Thyroid gland (tissue), 4 donors: ENCODE measurements around the gene PSKH1. TPM values are rescaled to one million over a fixed set of nuclear protein-coding genes. Genes with fewer than 3 reads are reported as not detected.

Experiments
- DNase-seq, 2 donors: peaks; one replicate each; pipeline ENCODE4 v3.0.0-alpha.2; 2019
- H3K27ac ChIP-seq, 3 donors: fragments of 200-600 bp; sonication (generic); 1 replicate in 2 of 3; 2 replicates in 1 of 3; pipeline ENCODE4 v1.5.1; 2016 to 2019; ENCODE audit warnings: mild to moderate bottlenecking in 1 of 3, moderate library complexity in 1 of 3
- H3K27me3 ChIP-seq: fragments of 200-600 bp; sonication (generic); one replicate; pipeline ENCODE4 v1.5.1; 2019
- H3K36me3 ChIP-seq, 2 donors: fragments of 200-600 bp; sonication (generic); one replicate each; pipeline ENCODE4 v1.5.1; 2016 to 2019
- H3K4me1 ChIP-seq, 2 donors: fragments of 200-600 bp; sonication (generic); one replicate each; pipeline ENCODE4 v1.5.1; 2017 to 2019
- H3K4me3 ChIP-seq, 3 donors: fragments of 200-600 bp; sonication (generic); replicated peaks in 1 of 3; 1 replicate in 2 of 3; 2 replicates in 1 of 3; pipeline ENCODE4 v1.5.1; 2016; ENCODE audit warnings: mild to moderate bottlenecking in 1 of 3
- H3K9me3 ChIP-seq: fragments of 200-600 bp; sonication (generic); one replicate; pipeline ENCODE4 v1.5.1; 2017
- POLR2A ChIP-seq, 2 donors: fragments of 450-650 bp; IDR thresholded peaks; one replicate each; pipeline ENCODE4 v1.6.1; 2017; ENCODE audit warnings: antibody characterized with exemption in 2 of 2, mild to moderate bottlenecking in 2 of 2, moderate library complexity in 1 of 2
- WGBS, 2 donors: methylation state at CpG; one replicate each; pipeline ENCODE4 v1.1.5; 2017; 5-methylcytosine and 5-hydroxymethylcytosine counted together
- intact Hi-C: fragments of 100-400 bp; cut with DNase I; formaldehyde crosslinking; loops from one replicate; pipeline ENCODE4 v1.15.1; 2023
- total RNA-seq, 4 donors: library from RNA; depleted of rRNA; stranded (reverse); fragments of >200 nt; gene quantifications; one replicate each; pipeline ENCODE4 v1.2.3, GENCODE V29; 2016
- TF ChIP-seq, protein P1 (sequence below), 6 experiments: fragments of 200-600 bp in 3 of 6; fragments of 450-650 bp in 3 of 6; sonication (generic) in 3 of 6; IDR thresholded peaks; one replicate each; pipeline ENCODE4 v1.5.1; 2016 to 2019; ENCODE audit warnings: antibody characterized with exemption in 6 of 6, mild to moderate bottlenecking in 2 of 6, inconsistent platforms in 1 of 6, moderate library complexity in 1 of 6

Gene PSKH1
- total RNA-seq, 4 donors from 2014 or later: 20.3 to 35.7 (median 28.8) TPM

DNA sequence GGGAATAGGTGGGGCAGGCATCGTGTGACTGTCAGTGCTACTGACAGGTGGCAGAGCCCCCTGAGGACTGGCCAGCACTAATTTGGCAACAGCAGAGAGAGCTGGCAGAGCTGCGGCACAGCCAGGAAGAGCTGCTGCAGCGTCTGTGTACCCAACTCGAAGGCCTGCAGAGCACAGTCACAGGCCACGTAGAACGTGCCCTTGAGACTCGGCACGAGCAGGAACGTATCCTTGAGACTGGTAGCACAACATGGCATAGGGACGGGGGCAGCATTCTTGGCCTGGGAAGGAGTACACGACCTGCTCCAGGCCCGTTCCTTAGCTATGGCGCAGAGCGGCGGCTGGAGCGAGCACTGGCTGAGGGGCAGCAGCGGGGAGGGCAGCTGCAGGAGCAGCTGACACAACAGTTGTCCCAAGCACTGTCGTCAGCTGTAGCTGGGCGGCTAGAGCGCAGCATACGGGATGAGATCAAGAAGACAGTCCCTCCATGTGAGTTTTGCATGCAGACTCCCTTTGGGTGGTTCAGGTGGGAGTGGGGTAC, 11.4 kb upstream of the PSKH1 start:
- Histone ChIP-seq H3K4me1 (peaks cover 0 to 4% of the 10 kb centered on the region in 2 donors), H3K4me3 (no peak overlapping the region), H3K9me3 (no peaks in the 10 kb centered on the region), H3K36me3 (peaks cover 58 to 77% of the 10 kb centered on the region in 2 donors), H3K27me3 (no peaks in the 10 kb centered on the region), H3K27ac (no peak overlapping the region)
- intact Hi-C loops: loop anchor here (5.0 kb wide), 2 partner anchors 46 to 161 kb away; no protein-coding TSS in a partner anchor
- 94 to 95% methylated on average over 13 to 20 of the region's 21 CpGs for WGBS, 2 donors
- TF ChIP-seq, protein P1, sequence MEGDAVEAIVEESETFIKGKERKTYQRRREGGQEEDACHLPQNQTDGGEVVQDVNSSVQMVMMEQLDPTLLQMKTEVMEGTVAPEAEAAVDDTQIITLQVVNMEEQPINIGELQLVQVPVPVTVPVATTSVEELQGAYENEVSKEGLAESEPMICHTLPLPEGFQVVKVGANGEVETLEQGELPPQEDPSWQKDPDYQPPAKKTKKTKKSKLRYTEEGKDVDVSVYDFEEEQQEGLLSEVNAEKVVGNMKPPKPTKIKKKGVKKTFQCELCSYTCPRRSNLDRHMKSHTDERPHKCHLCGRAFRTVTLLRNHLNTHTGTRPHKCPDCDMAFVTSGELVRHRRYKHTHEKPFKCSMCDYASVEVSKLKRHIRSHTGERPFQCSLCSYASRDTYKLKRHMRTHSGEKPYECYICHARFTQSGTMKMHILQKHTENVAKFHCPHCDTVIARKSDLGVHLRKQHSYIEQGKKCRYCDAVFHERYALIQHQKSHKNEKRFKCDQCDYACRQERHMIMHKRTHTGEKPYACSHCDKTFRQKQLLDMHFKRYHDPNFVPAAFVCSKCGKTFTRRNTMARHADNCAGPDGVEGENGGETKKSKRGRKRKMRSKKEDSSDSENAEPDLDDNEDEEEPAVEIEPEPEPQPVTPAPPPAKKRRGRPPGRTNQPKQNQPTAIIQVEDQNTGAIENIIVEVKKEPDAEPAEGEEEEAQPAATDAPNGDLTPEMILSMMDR (IDR thresholded peaks at IDR 0.05): no peak
- no peak for TF ChIP-seq POLR2A (IDR thresholded peaks at IDR 0.05)
- DNase-seq: no peak

DNA sequence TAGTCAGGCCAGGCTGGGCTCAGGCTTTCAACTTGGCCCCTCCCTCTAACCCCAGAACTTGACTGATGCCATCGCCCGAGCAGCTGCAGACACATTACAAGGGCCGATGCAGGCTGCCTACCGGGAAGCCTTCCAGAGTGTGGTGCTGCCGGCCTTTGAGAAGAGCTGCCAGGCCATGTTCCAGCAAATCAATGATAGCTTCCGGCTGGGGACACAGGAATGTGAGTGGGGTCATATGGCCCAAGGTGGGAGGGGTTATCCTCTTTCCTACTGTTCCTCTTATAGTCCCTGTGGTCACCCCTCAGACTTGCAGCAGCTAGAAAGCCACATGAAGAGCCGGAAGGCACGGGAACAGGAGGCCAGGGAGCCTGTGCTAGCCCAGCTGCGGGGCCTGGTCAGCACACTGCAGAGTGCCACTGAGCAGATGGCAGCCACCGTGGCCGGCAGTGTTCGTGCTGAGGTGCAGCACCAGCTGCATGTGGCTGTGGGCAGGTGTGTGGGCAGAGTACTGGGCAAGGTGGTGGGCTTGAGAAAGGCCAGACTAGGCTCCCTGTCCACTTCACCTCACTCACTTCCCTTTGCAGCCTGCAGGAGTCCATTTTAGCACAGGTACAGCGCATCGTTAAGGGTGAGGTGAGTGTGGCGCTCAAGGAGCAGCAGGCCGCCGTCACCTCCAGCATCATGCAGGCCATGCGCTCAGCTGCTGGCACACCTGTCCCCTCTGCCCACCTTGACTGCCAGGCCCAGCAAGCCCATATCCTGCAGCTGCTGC, 10.5 kb upstream of the PSKH1 start:
- 85 to 86% methylated on average over 15 to 17 of the region's 18 CpGs for WGBS, 2 donors
- Histone ChIP-seq H3K36me3 (peaks cover 50 to 69% of the 10 kb centered on the region in 2 donors), H3K4me3 (no peak overlapping the region), H3K4me1 (peaks cover 0 to 4% of the 10 kb centered on the region in 2 donors), H3K9me3 (no peaks in the 10 kb centered on the region), H3K27me3 (no peaks in the 10 kb centered on the region), H3K27ac (no peak overlapping the region)
- intact Hi-C loops: loop anchor here (5.0 kb wide), 2 partner anchors 45 to 160 kb away; no protein-coding TSS in a partner anchor
- DNase-seq: no peak
- no peak for TF ChIP-seq POLR2A (IDR thresholded peaks at IDR 0.05)
- TF ChIP-seq, protein P1 (IDR thresholded peaks at IDR 0.05): no peak

DNA sequence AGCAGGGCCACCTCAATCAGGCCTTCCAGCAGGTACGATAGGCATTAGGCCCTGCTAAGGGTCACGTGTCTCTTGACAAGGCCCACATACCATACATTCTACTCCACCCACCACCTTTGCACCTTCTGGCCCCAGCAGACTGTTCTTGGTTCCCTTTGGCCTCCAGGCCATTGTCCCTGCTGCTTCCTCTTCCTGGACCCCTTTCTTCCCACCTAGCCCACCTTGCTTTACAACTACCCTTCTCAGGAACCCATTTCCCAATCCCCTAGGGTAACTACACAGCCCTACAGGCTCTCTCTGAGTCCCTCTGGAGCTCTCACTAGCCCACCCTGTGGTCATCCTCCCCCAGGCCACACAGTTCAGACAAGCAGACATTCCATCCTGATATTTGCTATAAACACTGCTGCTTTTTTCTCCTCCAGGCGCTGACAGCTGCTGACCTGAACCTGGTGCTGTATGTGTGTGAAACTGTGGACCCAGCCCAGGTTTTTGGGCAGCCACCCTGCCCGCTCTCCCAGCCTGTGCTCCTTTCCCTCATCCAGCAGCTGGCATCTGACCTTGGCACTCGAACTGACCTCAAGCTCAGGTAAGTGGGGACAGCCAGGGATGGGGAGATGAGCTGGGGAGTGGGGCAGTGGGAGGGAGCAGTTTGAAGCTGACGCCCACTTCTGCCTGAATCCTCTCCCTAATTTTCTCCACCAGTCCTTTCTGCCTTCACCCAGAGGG, 9.7 kb upstream of the PSKH1 start:
- no peak for DNase-seq
- WGBS, 2 donors: 77 to 83% methylated on average over 6 of the region's 6 CpGs
- no peak overlapping the region for H3K4me3 ChIP-seq
- H3K27me3 ChIP-seq: no peaks in the 10 kb centered on the region
- H3K4me1 ChIP-seq: peaks cover 0 to 4% of the 10 kb centered on the region in 2 donors
- H3K36me3 ChIP-seq: peaks cover 43 to 61% of the 10 kb centered on the region in 2 donors
- no peak overlapping the region for H3K27ac ChIP-seq
- TF ChIP-seq POLR2A (IDR thresholded peaks at IDR 0.05): no peak
- TF ChIP-seq, protein P1 (IDR thresholded peaks at IDR 0.05): peak in 1 of 6 experiments; percentile 88
- intact Hi-C loops: loop anchor here (5.0 kb wide), 2 partner anchors 44 to 159 kb away; no protein-coding TSS in a partner anchor
- H3K9me3 ChIP-seq: no peaks in the 10 kb centered on the region

DNA sequence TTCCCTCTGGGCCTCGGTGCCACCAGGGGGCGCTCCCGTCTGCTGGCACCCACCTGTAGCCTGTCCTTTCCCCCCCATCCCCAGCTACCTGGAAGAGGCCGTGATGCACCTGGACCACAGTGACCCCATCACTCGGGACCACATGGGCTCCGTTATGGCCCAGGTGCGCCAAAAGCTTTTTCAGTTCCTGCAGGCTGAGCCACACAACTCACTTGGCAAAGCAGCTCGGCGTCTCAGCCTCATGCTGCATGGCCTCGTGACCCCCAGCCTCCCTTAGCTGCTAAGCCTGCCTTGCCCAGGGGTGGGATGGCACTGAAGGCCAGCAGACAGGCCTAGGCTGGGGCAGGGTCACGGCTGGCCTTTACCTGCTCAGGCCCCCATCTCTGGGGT, 9.2 kb upstream of the PSKH1 start:
- WGBS, 2 donors: 60 to 65% methylated on average over 9 to 11 of the region's 11 CpGs
- Histone ChIP-seq H3K4me3 (no peak overlapping the region), H3K4me1 (peaks cover 0 to 4% of the 10 kb centered on the region in 2 donors), H3K27me3 (no peaks in the 10 kb centered on the region), H3K36me3 (peaks cover 37 to 56% of the 10 kb centered on the region in 2 donors), H3K9me3 (no peaks in the 10 kb centered on the region), H3K27ac (no peak overlapping the region)
- TF ChIP-seq, protein P1 (IDR thresholded peaks at IDR 0.05): peak; percentile 8 to 87 (median 80)
- TF ChIP-seq POLR2A (IDR thresholded peaks at IDR 0.05): no peak
- DNase-seq: peak; percentile 73 to 74
- intact Hi-C loops: loop anchor here (5.0 kb wide), 2 partner anchors 43 to 158 kb away; no protein-coding TSS in a partner anchor
